PFSK-1 (cell line): ENCODE measurements around the gene USB1.

ENCODE experiments used
- POLR2AphosphoS5 ChIP-seq: IDR thresholded peaks from 2 replicates; pipeline ENCODE4 v1.6.1; 2012; ENCODE audit warnings: low read depth, mild to moderate bottlenecking, control low read depth, low read length, moderate library complexity
- REST ChIP-seq, 2 experiments: IDR thresholded peaks; 2 replicates each; pipeline versions ENCODE4 v1.6.1 to v1.8.0; 2011 to 2012; ENCODE audit warnings: low read depth in 2 of 2, low read length in 2 of 2, control low read depth in 1 of 2, inconsistent platforms in 1 of 2, mild to moderate bottlenecking in 1 of 2, moderate library complexity in 1 of 2; ENCODE audit not compliant: insufficient read depth in 1 of 2
- TAF1 ChIP-seq: IDR thresholded peaks from 2 replicates; pipeline ENCODE4 v1.6.1; 2012; ENCODE audit warnings: low read length, control low read depth, borderline replicate concordance; ENCODE audit not compliant: insufficient read depth

DNA sequence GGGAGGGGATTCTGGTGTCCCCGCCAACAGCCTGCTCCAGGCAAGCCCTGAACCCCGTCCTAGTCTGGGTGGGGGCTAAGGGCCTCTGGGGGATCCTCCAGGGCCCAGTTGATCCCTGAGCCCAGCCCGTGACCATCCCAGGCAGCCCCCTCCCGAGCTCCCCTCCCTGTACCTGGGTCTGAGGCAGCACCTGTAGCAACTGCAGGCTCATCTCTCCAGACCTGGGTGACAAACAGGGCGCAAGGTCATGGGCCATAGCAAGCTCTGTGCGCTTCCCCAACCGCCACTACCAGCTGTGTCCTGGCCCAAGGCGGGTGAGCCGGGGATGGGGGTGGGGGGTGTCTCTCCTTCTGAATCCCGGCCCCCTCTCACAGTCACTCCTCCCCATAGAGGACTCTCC, 40.9 kb upstream of the USB1 start:
- no peak for TF ChIP-seq TAF1
- TF ChIP-seq POLR2AphosphoS5: no peak
- no peak for TF ChIP-seq REST (IDR thresholded peaks at IDR 0.05; ENCODE audit: insufficient read depth in 1 of 2, low read depth in 2 of 2, low read length in 2 of 2)
